Measurements from ENCODE around the gene GSTM5.
"Not testable (repeated sequence)": the region's sequence is repeated elsewhere in the genome, so short reads cannot be mapped to it uniquely, and the experiment has no call there.

The GSTM5 gene

GRCh38 chr1:109728870-109729269, 16.8 kb downstream of the GSTM5 start:
- TF ChIP-seq CTCF (IDR thresholded peaks at IDR 0.05; ENCODE audit: low read depth, low read length): no peak
- H3K4me3 ChIP-seq (ENCODE audit: low read depth, low read length): no peak overlapping the region

- no peak for TF ChIP-seq CTCF (IDR thresholded peaks at IDR 0.05; ENCODE audit: low read depth, low read length)
- no peak overlapping the region for H3K4me3 ChIP-seq (ENCODE audit: low read depth, low read length)
Observed at GRCh38 chr1:109730666-109731065, 18.6 kb downstream of the GSTM5 start.

GRCh38 chr1:109732390-109732881, 20.4 kb downstream of the GSTM5 start:
- no peak overlapping the region for H3K4me3 ChIP-seq (ENCODE audit: low read depth, low read length)
- TF ChIP-seq CTCF (IDR thresholded peaks at IDR 0.05; ENCODE audit: low read depth, low read length): no peak

GRCh38 chr1:109733236-109733870, 21.3 kb downstream of the GSTM5 start:
- no peak overlapping the region for H3K4me3 ChIP-seq (ENCODE audit: low read depth, low read length)
- no peak for TF ChIP-seq CTCF (IDR thresholded peaks at IDR 0.05; ENCODE audit: low read depth, low read length)

- H3K4me3 ChIP-seq (ENCODE audit: low read depth, low read length): peak overlapping the region; percentile 76
- TF ChIP-seq CTCF (IDR thresholded peaks at IDR 0.05; ENCODE audit: low read depth, low read length): no peak
Observed at GRCh38 chr1:109739738-109740614, 27.9 kb downstream of the GSTM5 start.

GRCh38 chr1:109740615-109741373, 28.7 kb downstream of the GSTM5 start, which contains the start of gene GSTM3:
Gene GSTM3 (minus strand): TSS chr1:109741038. CDS start chr1:109740287, 751 bp downstream.
- no peak for TF ChIP-seq CTCF (IDR thresholded peaks at IDR 0.05; ENCODE audit: low read depth, low read length)
- H3K4me3 ChIP-seq (ENCODE audit: low read depth, low read length): peak within 1 kb of the TSS; percentile 76

- H3K4me3 ChIP-seq (ENCODE audit: low read depth, low read length): not testable (repeated sequence)
Observed at GRCh38 chr1:109748311-109748710, 36.3 kb downstream of the GSTM5 start.
